GM18499 (cell line): ENCODE results near the gene CDC25B.

Experiments
- ATAC-seq: cut with Tn5 transposase; IDR thresholded peaks from one replicate; pipeline ENCODE4 v1.9.1; 2021; ENCODE audit warnings: moderate number of reproducible peaks; ENCODE audit not compliant: insufficient read depth, unreplicated experiment

Gene CDC25B

GRCh38 chr20:3801846-3802245 lies 5.7 kb downstream of the CDC25B start:
- no peak for ATAC-seq

GRCh38 chr20:3802524-3803239 lies 6.6 kb downstream of the CDC25B start:
- ATAC-seq, result no peak

- ATAC-seq, result no peak
Observed at GRCh38 chr20:3803289-3803688, 7.2 kb downstream of the CDC25B start.

- no peak for ATAC-seq
Observed at GRCh38 chr20:3803854-3804253, 7.7 kb downstream of the CDC25B start.

GRCh38 chr20:3804254-3804751 lies 8.2 kb downstream of the CDC25B start:
- ATAC-seq, result no peak

GRCh38 chr20:3804781-3805180 lies 8.7 kb downstream of the CDC25B start:
- ATAC-seq, result no peak

GRCh38 chr20:3808544-3808943 lies 12.4 kb downstream of the CDC25B start:
- ATAC-seq, result no peak

GRCh38 chr20:3811467-3812258 lies 15.6 kb downstream of the CDC25B start:
- ATAC-seq, result no peak

- ATAC-seq, result no peak
Observed at GRCh38 chr20:3812259-3812681, 16.2 kb downstream of the CDC25B start.

GRCh38 chr20:3812975-3813847 lies 17.1 kb downstream of the CDC25B start:
- no peak for ATAC-seq

GRCh38 chr20:3813848-3814581 lies 17.9 kb downstream of the CDC25B start:
- ATAC-seq, result no peak

- no peak for ATAC-seq
Observed at GRCh38 chr20:3814928-3815495, 18.9 kb downstream of the CDC25B start.

- ATAC-seq, result no peak
Observed at GRCh38 chr20:3815703-3816315, 19.7 kb downstream of the CDC25B start.

GRCh38 chr20:3818155-3819151 lies 22.3 kb downstream of the CDC25B start:
- no peak for ATAC-seq

GRCh38 chr20:3819411-3820047 lies 23.4 kb downstream of the CDC25B start:
- ATAC-seq, result no peak

GRCh38 chr20:3820048-3820900 lies 24.2 kb downstream of the CDC25B start, which contains the start of gene AP5S1:
AP5S1 (plus strand) TSS chr20:3820547; CDS start chr20:3822118, 1,571 bp downstream.
- ATAC-seq, result peak; percentile 61
